Jurkat, Clone E6-1 (cell line): ENCODE measurements around the gene LYPD6.
"Not testable (repeated sequence)": the region's sequence is repeated elsewhere in the genome, so short reads cannot be mapped to it uniquely, and the experiment has no call there.

Experiments
- DNase-seq: peaks from one replicate; pipeline ENCODE4 v3.0.0-alpha.2; 2011; ENCODE audit warnings: low read depth, low spot score
- H3K4me3 ChIP-seq: 2 replicates; pipeline ENCODE4 v1.5.1; 2011; ENCODE audit warnings: mild to moderate bottlenecking, low read length, control low read depth, moderate library complexity

The LYPD6 gene

GRCh38 chr2:149483004-149483605 lies 152.7 kb downstream of the LYPD6 start:
- H3K4me3 ChIP-seq, result no peak overlapping the region
- DNase-seq, result no peak

- DNase-seq, result no peak
- no peak overlapping the region for H3K4me3 ChIP-seq
Observed at GRCh38 chr2:149486664-149487063, 156.3 kb downstream of the LYPD6 start.

GRCh38 chr2:149487189-149487588 lies 156.8 kb downstream of the LYPD6 start:
- no peak for DNase-seq

GRCh38 chr2:149488706-149489440 lies 158.5 kb downstream of the LYPD6 start:
- H3K4me3 ChIP-seq, result no peak overlapping the region
- no peak for DNase-seq

More at GRCh38 chr2:149487189-149487588, 156.8 kb downstream of the LYPD6 start:
- no peak overlapping the region for H3K4me3 ChIP-seq

- DNase-seq, result no peak
- no peak overlapping the region for H3K4me3 ChIP-seq
Observed at GRCh38 chr2:149489452-149489851, 159.1 kb downstream of the LYPD6 start.

- no peak for DNase-seq
- no peak overlapping the region for H3K4me3 ChIP-seq
Observed at GRCh38 chr2:149490296-149490695, 159.9 kb downstream of the LYPD6 start.

- H3K4me3 ChIP-seq, result no peak overlapping the region
- DNase-seq, result no peak
Observed at GRCh38 chr2:149492923-149493322, 162.5 kb downstream of the LYPD6 start.

- DNase-seq, H3K4me3 ChIP-seq: not testable (repeated sequence)
Observed at GRCh38 chr2:149499204-149499603, 168.8 kb downstream of the LYPD6 start.

GRCh38 chr2:149506808-149507207 lies 176.4 kb downstream of the LYPD6 start:
- not testable (repeated sequence) for H3K4me3 ChIP-seq, DNase-seq

- DNase-seq, result no peak
- no peak overlapping the region for H3K4me3 ChIP-seq
Observed at GRCh38 chr2:149507974-149508373, 177.6 kb downstream of the LYPD6 start.

GRCh38 chr2:149513461-149513860 lies 183.1 kb downstream of the LYPD6 start:
- H3K4me3 ChIP-seq, result no peak overlapping the region
- no peak for DNase-seq
